A549 (cell line): ENCODE data around the gene KIAA1755. TPM values are rescaled to one million over a fixed set of nuclear protein-coding genes. Genes with fewer than 3 reads are reported as not detected.

Source experiments
- ATAC-seq, 2 experiments: fragments of 200-7000 bp in 1 of 2; fragments of >200 bp in 1 of 2; cut with Nextera tagmentation in 1 of 2; cut with Tn5 transposase in 1 of 2; 3 replicates each; pipeline versions ENCODE4 v1.8.0 to v1.9.1; 2018 to 2020; ENCODE audit warnings: mild to moderate bottlenecking in 1 of 2, moderate library complexity in 1 of 2
- CTCF ChIA-PET: fragments of 300-600 bp; sonication (Branson Sonifier 250); formaldehyde crosslinking; extraction: SDS; loops from one replicate; lab custom pipeline; 2021; ENCODE audit warnings: antibody characterized with exemption, inconsistent platforms; lab: Yijun Ruan, JAX
- POLR2A ChIA-PET: fragments of 350-600 bp; formaldehyde crosslinking; extraction: SDS; loops from one replicate; lab custom pipeline; 2021; ENCODE audit warnings: antibody characterized with exemption, inconsistent platforms; lab: Yijun Ruan, JAX
- DNase-seq, 2 experiments: peaks; one replicate each; pipeline versions ENCODE4 v3.0.0 to v3.0.0-alpha.2; 2011 to 2016; ENCODE audit warnings: low read depth in 1 of 2, low spot score in 1 of 2
- FAIRE-seq: peaks from 2 replicates; lab custom pipeline; 2011; peaks lifted over from hg19 to GRCh38; lab: Jason Lieb, UNC
- H3K27ac ChIP-seq, 2 experiments: fragments of >200 bp; sonication (Bioruptor Twin); formaldehyde crosslinking; 3 replicates each; pipeline ENCODE4 v1.5.1; 2016 to 2017
- H3K4me1 ChIP-seq: fragments of >200 bp; sonication (Bioruptor Twin); formaldehyde crosslinking; 3 replicates; pipeline ENCODE4 v1.6.1; 2016
- H3K4me2 ChIP-seq: fragments of >200 bp; sonication (Bioruptor Twin); formaldehyde crosslinking; 3 replicates; pipeline ENCODE4 v1.6.1; 2016
- H3K4me3 ChIP-seq: fragments of >200 bp; sonication (Bioruptor Twin); formaldehyde crosslinking; 3 replicates; pipeline ENCODE4 v1.5.1; 2016
- H3K9me3 ChIP-seq: fragments of >200 bp; sonication (Bioruptor Twin); formaldehyde crosslinking; 3 replicates; pipeline ENCODE4 v1.6.1; 2016
- CBX8 ChIP-seq: fragments of 200-600 bp; sonication (generic); IDR thresholded peaks from 2 replicates; pipeline ENCODE4 v1.6.1; 2016
- CEBPB ChIP-seq, 2 experiments: fragments of >200 bp in 1 of 2; sonication (Bioruptor Twin) in 1 of 2; formaldehyde crosslinking in 1 of 2; IDR thresholded peaks; 2 replicates each; pipeline ENCODE4 v1.6.1; 2012 to 2016
- CHD2 ChIP-seq: fragments of 150-350 bp; IDR thresholded peaks from 2 replicates; pipeline ENCODE4 v1.6.1; 2014; ENCODE audit warnings: low read length; ENCODE audit not compliant: partially characterized antibody
- CHD4 ChIP-seq: fragments of 200-600 bp; sonication (generic); IDR thresholded peaks from 2 replicates; pipeline ENCODE4 v1.6.1; 2016; ENCODE audit warnings: antibody characterized with exemption, mild to moderate bottlenecking, borderline replicate concordance
- EHF ChIP-seq: fragments of 250-450 bp; sonication (Bioruptor Pico); IDR thresholded peaks from 2 replicates; pipeline ENCODE4 v1.5.0; 2020; ENCODE audit warnings: mild to moderate bottlenecking
- FOSB ChIP-seq: fragments of 250-450 bp; sonication (Bioruptor Pico); IDR thresholded peaks from 2 replicates; pipeline ENCODE4 v1.5.0; 2020; ENCODE audit warnings: mild to moderate bottlenecking, moderate library complexity
- FOSL2 ChIP-seq, 2 experiments: fragments of 450-650 bp in 1 of 2; fragments of >200 bp in 1 of 2; sonication (Bioruptor Twin) in 1 of 2; formaldehyde crosslinking; IDR thresholded peaks; 2 replicates each; pipeline versions ENCODE4 v1.5.0 to v1.6.1; 2016 to 2020; ENCODE audit warnings: mild to moderate bottlenecking in 1 of 2, moderate library complexity in 1 of 2
- FOXS1 ChIP-seq: fragments of 250-450 bp; sonication (Bioruptor Pico); IDR thresholded peaks from 2 replicates; pipeline ENCODE4 v1.5.0; 2020; ENCODE audit warnings: mild to moderate bottlenecking, moderate library complexity
- HDAC2 ChIP-seq: fragments of 200-600 bp; sonication (generic); IDR thresholded peaks from 2 replicates; pipeline ENCODE4 v1.6.1; 2016
- HEYL ChIP-seq: fragments of 250-450 bp; sonication (Bioruptor Pico); IDR thresholded peaks from 2 replicates; pipeline ENCODE4 v1.8.0; 2021; ENCODE audit warnings: mild to moderate bottlenecking, moderate library complexity
- HOXB13 ChIP-seq: fragments of 250-450 bp; sonication (Bioruptor Pico); IDR thresholded peaks from 2 replicates; pipeline ENCODE4 v1.5.0; 2020; ENCODE audit warnings: low read depth, mild to moderate bottlenecking, moderate library complexity
- HOXB5 ChIP-seq: fragments of 250-450 bp; sonication (Bioruptor Pico); IDR thresholded peaks from 2 replicates; pipeline ENCODE4 v1.5.0; 2020; ENCODE audit warnings: mild to moderate bottlenecking, moderate library complexity
- MAFK ChIP-seq: fragments of 450-650 bp; IDR thresholded peaks from 2 replicates; pipeline ENCODE4 v1.6.1; 2014; ENCODE audit not compliant: partially characterized antibody
- MYC ChIP-seq: IDR thresholded peaks from 2 replicates; pipeline ENCODE4 v1.6.1; 2012; ENCODE audit warnings: mild to moderate bottlenecking, inconsistent platforms, low read length, improper control_type of control experiment, borderline replicate concordance
- NR3C1 ChIP-seq: fragments of >200 bp; sonication (Bioruptor Twin); formaldehyde crosslinking; IDR thresholded peaks from 3 replicates; pipeline ENCODE4 v1.6.1; 2017
- POLR2AphosphoS2 ChIP-seq: conservative IDR thresholded peaks from 2 replicates; pipeline ENCODE4 v1.6.1; 2012; ENCODE audit warnings: low read length, improper control_type of control experiment, inconsistent platforms
- RCOR1 ChIP-seq: fragments of 150-350 bp; IDR thresholded peaks from 2 replicates; pipeline ENCODE4 v1.6.1; 2014; ENCODE audit warnings: antibody characterized with exemption, low read length, low read depth
- RNF2 ChIP-seq: fragments of 200-600 bp; sonication (generic); IDR thresholded peaks from 2 replicates; pipeline ENCODE4 v1.6.1; 2016; ENCODE audit warnings: low read depth, mild to moderate bottlenecking, antibody characterized with exemption, moderate library complexity, borderline replicate concordance
- SMC3 ChIP-seq: fragments of >200 bp; sonication (Bioruptor Twin); formaldehyde crosslinking; IDR thresholded peaks from 3 replicates; pipeline ENCODE4 v1.6.1; 2018; ENCODE audit warnings: inconsistent platforms
- ZC3H11A ChIP-seq: fragments of 450-650 bp; IDR thresholded peaks from 2 replicates; pipeline ENCODE4 v1.6.1; 2014; ENCODE audit warnings: antibody characterized with exemption, mild to moderate bottlenecking
- ZFP36 ChIP-seq: fragments of 450-650 bp; IDR thresholded peaks from 2 replicates; pipeline ENCODE4 v1.6.1; 2014; ENCODE audit warnings: borderline replicate concordance; ENCODE audit not compliant: partially characterized antibody
- WGBS: methylation state at CpG from one replicate; pipeline ENCODE4 v1.1.6; 2017; ENCODE audit errors: missing lambda C conversion rate; 5-methylcytosine and 5-hydroxymethylcytosine counted together
- polyA plus RNA-seq, 4 experiments: library from polyadenylated mRNA; depleted of rRNA in 3 of 4; stranded (reverse); fragments of >200 nt; fragmentation: RNase III in 1 of 4; extraction: RNeasy Plus Mini Kit Qiagen cat#74134 plus additional on column Dnase treatment in 1 of 4; gene quantifications; 2 replicates in 3 of 4; 3 replicates in 1 of 4; pipeline ENCODE4 v1.2.3, GENCODE V29; 2011 to 2017
- TF ChIP-seq, protein P1 (sequence below): fragments of 250-450 bp; sonication (Bioruptor Pico); IDR thresholded peaks from 2 replicates; pipeline ENCODE4 v1.5.0; 2020; ENCODE audit warnings: low read depth, mild to moderate bottlenecking, moderate library complexity
- TF ChIP-seq, protein P2 (sequence below): IDR thresholded peaks from 2 replicates; pipeline ENCODE4 v1.6.1; 2012

The KIAA1755 gene
- polyA plus RNA-seq, 2 of the 4 experiments (the other 2 are of a cell fraction): 0.04 to 0.21 TPM

DNA sequence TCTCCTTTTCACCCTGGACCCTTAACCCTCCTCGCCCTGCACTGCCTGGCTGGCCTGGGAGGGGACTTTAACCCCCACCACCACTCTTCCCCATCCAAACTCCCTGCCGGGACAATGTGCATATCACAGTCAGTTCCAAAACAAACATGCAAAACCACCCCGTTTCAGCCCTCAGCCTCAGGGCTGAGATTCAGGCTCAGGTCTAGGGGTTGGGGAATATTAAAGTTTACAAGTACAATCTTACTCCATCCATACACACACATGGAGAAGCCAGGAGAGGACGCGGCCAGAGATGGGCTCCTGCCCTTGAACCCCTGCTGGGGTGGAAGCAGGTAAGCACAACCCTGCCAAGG is 534 bp downstream of the KIAA1755 start:
- FAIRE-seq: no peak
- 46% methylated on average over 5 of the region's 5 CpGs for WGBS
- peak in 1 of 2 experiments; percentile 20; a peak in 1 of 6 replicates for ATAC-seq
- no peak for TF ChIP-seq MYC
- TF ChIP-seq, protein P1, sequence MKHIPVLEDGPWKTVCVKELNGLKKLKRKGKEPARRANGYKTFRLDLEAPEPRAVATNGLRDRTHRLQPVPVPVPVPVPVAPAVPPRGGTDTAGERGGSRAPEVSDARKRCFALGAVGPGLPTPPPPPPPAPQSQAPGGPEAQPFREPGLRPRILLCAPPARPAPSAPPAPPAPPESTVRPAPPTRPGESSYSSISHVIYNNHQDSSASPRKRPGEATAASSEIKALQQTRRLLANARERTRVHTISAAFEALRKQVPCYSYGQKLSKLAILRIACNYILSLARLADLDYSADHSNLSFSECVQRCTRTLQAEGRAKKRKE (CRISPR knock-in tag): no peak
- TF ChIP-seq HEYL (CRISPR knock-in tag): no peak
- DNase-seq: no peak
- no peaks in the 10 kb centered on the region; the same call in 2 of the 3 replicates for H3K4me1 ChIP-seq
- H3K4me3 ChIP-seq: no peak overlapping the region
- no peak overlapping the region for H3K27ac ChIP-seq
- CTCF ChIA-PET: interaction anchor here (1.2 to 1.9 kb wide), 3 partner anchors 10 to 202 kb away, joined by 3 to 7 read pairs (median 4); no protein-coding TSS in a partner anchor
- H3K9me3 ChIP-seq: no peaks in the 10 kb centered on the region; the same call in 2 of the 3 replicates
- no peak overlapping the region for H3K4me2 ChIP-seq
- POLR2A ChIA-PET: no interaction called here

DNA sequence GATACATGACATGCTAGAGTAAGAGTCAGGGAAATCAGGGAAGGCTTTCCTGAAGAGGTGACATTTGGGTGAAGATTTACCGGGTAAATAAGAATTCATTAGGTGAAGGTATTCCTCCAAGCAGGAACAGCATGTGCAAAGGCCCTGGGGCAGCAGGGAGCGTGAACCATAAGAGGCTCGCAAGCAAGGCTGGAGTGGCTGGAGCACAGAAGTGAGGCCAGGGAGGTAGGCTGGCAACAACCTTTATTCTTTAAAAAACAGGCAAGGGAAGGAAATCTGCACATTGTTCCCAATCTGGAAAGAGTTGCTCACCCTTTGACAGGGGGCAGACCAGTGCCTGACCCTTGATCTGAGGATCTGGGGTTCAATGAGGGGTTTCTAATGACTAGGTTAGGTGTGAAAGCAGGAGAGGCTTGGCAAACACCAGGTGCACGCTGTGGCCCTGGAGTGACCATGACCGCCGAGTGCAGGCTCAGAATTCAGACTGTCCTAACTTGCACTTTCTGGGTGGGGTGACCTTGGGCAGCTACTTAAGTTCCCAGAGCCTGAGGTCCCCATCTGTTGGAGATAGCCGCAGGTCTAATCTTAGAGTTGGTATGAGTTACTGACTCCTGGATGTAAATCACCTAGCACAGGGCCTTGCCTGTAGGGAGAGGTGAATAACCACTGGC is 1.9 kb downstream of the KIAA1755 start:
- 86% methylated on average over 7 of the region's 7 CpGs for WGBS
- no peak for DNase-seq
- no peak for TF ChIP-seq FOXS1
- no peak for TF ChIP-seq EHF (CRISPR knock-in tag)
- TF ChIP-seq ZC3H11A: no peak
- TF ChIP-seq, protein P2, sequence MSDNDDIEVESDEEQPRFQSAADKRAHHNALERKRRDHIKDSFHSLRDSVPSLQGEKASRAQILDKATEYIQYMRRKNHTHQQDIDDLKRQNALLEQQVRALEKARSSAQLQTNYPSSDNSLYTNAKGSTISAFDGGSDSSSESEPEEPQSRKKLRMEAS: no peak
- TF ChIP-seq ZFP36: peak; percentile 17
- Histone ChIP-seq H3K9me3 (no peaks in the 10 kb centered on the region), H3K4me2 (no peak overlapping the region), H3K4me1 (no peaks in the 10 kb centered on the region; the same call in 2 of the 3 replicates), H3K4me3 (no peak overlapping the region), H3K27ac (no peak overlapping the region)
- ATAC-seq: no peak
- ChIA-PET CTCF (interaction anchor here (1.1 to 1.9 kb wide), 4 partner anchors 29 to 206 kb away, joined by 3 to 7 read pairs (median 4); no protein-coding TSS in a partner anchor), POLR2A (no interaction called here)
- FAIRE-seq: no peak

DNA sequence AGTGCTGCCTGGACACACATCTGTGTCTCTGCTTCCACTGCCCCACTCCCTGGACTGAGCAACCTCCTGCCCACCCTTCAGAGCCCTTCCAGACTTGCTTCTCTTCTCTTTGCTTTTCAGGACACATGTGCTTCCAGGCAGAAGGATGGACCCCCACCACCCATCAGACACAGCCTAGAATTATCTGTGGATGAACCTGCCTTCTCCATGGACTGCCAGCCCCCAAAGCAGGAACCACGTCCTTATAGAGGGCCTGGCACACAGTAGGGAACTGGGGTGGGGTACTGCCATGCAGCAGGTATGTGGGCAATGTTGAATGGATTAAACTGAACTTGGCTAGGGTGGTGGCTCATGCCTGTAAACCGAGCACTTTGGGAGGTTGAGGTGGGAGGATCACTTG is 3.6 kb downstream of the KIAA1755 start:
- ATAC-seq (no peak), DNase-seq (no peak), FAIRE-seq (no peak)
- H3K27ac ChIP-seq: no peak overlapping the region
- H3K9me3 ChIP-seq: no peaks in the 10 kb centered on the region
- no peaks in the 10 kb centered on the region; the same call in 2 of the 3 replicates for H3K4me1 ChIP-seq
- TF ChIP-seq HDAC2: no peak
- TF ChIP-seq CHD4: no peak
- TF ChIP-seq NR3C1: no peak
- no peak for TF ChIP-seq HOXB13 (CRISPR knock-in tag)
- no peak for TF ChIP-seq HOXB5
- TF ChIP-seq RCOR1: no peak
- no peak for TF ChIP-seq FOSB
- no peak for TF ChIP-seq POLR2AphosphoS2
- TF ChIP-seq CEBPB (IDR thresholded peaks at IDR 0.05): no peak
- TF ChIP-seq SMC3: no peak
- TF ChIP-seq CHD2: no peak
- no peak for TF ChIP-seq RNF2
- TF ChIP-seq MAFK: no peak
- TF ChIP-seq, protein P1 (CRISPR knock-in tag): no peak
- no peak for TF ChIP-seq FOSL2 (IDR thresholded peaks at IDR 0.05)
- TF ChIP-seq FOSL2 (CRISPR knock-in tag; IDR thresholded peaks at IDR 0.05): no peak
- TF ChIP-seq MYC: no peak
- TF ChIP-seq ZFP36: no peak
- TF ChIP-seq, protein P2: no peak
- no peak for TF ChIP-seq CBX8
- WGBS: 0% methylated on average over 1 of the region's 2 CpGs
- POLR2A ChIA-PET: no interaction called here
- CTCF ChIA-PET: interaction anchor here (0.7 kb wide), 1 partner anchor 27 kb away, joined by 3 read pairs; no protein-coding TSS in a partner anchor
- no peak overlapping the region for H3K4me3 ChIP-seq
- H3K4me2 ChIP-seq: no peak overlapping the region
